ENCODE data around the gene PCDH9.

PCDH9 gene

GRCh38 chr13:67161176-67161575, 69.0 kb downstream of the PCDH9 start:
- DNase-seq (ENCODE audit: low read depth): no peak

- DNase-seq (ENCODE audit: low read depth): no peak
These were observed 71.2 kb downstream of the PCDH9 start for GRCh38 chr13:67158903-67159302.

GRCh38 chr13:67156723-67157060, 73.4 kb downstream of the PCDH9 start:
- no peak for DNase-seq (ENCODE audit: low read depth)

GRCh38 chr13:67155898-67156722, 74.0 kb downstream of the PCDH9 start:
- no peak for DNase-seq (ENCODE audit: low read depth)

DNA sequence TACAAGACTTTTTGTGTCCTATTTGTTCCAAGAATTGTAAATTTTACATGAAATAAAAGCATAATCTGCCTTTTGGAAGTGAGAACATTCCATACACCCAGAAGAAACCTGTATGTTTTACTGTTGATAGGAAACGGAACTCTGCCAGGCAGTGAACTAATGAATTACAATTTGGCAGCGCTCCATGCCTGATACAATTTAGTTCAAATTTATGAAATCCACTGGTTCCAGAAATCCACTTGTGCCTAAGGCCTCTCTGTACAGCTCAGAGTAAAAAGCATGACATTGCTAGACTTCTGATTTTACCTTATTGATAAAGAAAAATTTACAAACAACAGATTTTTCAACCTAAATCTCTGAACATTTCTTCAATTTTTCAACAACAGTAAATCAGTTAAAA, 78.1 kb downstream of the PCDH9 start:
- no peak for DNase-seq (ENCODE audit: low read depth)

DNA sequence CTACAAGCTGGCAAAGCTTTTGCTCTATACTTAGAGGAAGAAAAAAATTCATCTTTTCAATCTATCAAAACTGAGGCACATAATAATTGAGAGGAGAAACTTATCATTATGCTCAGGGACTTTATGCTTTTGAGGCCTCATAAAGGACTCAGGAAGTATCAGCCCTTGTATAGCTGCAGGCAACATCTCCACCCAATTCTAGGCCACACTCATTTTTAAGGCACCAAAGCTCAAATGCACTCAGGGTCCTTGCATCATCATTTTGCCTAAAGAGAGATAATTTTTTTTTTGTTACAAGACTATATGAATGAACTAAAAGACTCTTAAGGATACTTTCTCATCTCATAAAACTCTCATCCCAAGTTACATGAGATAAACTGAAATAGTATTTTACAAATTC, 78.5 kb downstream of the PCDH9 start:
- no peak for DNase-seq (ENCODE audit: low read depth)

DNA sequence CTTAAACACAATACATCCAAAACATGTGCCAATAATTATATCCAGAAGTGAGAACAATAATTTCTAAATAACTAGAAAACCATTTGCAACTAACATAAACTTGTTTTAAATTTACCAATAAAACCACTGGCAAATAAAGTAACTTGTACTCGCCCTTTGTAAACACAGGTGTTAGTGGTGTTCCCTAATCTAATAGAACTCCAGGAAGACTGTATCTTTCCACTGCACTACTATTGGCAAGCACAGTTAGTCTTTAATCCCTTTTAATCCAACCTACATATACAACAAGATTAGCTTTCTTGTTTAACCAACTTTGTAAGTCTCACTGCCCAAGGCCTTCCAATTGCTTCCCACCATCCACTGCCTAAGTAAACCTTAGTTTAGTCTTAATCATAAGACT, 79.5 kb downstream of the PCDH9 start:
- no peak for DNase-seq (ENCODE audit: low read depth)

DNA sequence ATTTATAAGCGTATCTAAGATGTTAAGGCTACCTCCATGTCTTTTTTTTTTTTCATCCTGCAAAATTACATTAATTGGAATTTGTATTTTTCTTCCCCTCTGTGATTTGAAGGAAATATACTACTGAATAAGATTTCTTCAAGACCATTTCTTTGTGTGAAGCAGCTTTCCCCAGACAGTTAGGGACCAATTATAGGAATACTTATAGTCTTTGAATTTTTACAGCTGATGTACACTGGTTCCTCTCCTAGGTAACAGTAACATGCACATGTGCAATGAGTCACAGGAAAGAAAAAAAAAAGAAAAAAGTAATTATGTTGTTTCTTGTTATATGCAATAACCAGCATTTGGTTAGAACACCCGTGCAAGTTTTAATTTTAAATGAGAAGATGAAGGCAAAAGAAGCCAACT, 82.0 kb downstream of the PCDH9 start:
- peak; percentile 10 for DNase-seq (ENCODE audit: low read depth)

DNA sequence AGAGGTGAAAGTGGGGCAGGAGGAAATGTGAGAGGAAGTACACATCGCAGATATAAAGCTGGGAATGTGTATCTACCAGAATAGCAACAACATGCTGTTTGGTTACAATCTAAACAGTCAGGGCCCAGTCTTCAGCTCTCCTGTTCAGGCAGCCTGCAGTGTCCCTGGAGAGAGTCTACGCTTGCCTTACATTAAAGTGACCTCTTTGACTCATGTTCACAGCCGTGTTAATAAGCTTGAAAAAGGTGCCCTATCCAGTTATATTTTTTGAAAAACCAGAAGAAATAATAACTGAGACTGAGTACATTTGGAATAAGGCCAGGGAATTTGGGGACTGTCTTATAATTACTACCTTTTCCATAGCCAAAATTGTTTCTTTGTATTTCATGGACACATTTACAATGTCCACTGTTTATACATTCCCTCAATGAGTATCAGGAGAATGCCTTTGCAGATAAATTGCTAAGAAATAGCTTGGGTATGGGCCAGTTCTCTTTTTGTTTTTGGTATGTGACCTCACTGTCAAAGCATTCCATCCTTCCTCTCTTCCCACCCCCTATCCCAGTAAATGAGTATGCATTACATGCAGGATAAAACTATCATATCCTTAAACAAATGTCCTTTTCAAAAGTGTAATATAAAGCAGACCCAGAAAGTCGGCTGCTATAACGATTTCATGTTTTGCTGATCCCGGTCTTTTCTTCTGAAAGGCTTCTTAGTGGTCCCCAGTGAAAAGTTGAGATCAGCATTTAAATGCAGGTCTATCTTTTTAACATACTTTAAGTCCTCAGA, 82.6 kb downstream of the PCDH9 start:
- peak; percentile 67 for DNase-seq (ENCODE audit: low read depth)

DNA sequence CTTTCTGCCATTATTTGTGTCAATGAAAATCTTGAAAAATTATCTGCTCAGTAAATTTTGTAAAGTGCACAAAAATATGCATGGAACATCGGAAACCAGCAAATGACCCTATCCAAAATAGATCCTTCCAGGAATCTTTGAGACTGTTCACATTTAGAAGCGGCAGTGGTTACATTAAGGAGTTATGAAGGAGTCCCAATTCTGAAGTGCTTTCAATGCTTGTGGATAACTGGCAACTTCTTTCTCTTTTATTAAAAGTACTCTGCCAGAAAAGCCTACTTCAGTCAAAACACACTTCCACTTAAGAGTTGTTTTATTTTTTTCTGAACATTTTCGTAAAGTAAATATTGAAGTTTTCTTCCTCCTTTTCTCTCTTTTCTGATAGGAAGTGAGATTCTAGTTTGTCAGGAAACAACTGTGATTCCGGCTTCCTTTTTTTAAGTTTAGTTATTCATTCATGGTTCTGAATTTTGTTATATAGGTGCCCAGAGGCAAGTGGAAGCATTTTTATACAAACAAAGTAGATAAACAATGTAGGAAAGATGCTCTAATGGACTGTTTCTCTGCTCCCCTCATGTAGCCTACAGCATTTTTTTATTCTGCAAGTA, 83.5 kb downstream of the PCDH9 start:
- no peak for DNase-seq (ENCODE audit: low read depth)

DNA sequence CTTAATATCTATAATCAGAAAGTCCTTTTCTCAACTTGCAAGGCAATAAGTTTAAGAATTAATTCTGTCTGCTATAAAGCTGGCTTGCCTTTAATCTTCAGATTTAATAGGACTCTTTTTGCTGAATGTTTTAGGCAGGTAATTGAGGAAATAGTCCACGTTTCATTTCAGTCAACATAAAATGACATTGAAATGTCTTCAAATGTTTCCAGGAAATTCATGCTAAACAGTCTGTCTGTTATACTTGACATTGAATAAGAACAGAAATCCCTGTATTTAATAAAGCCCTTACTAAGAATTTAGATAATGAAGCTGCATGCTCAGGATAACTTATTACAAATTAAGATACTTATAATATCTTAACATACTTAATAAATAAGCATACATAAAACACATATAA, 84.2 kb downstream of the PCDH9 start:
- DNase-seq (ENCODE audit: low read depth): no peak

- DNase-seq (ENCODE audit: low read depth): no peak
These were observed 86.5 kb downstream of the PCDH9 start for GRCh38 chr13:67143544-67144115.

GRCh38 chr13:67140006-67140405, 90.1 kb downstream of the PCDH9 start:
- DNase-seq (ENCODE audit: low read depth): no peak

- DNase-seq (ENCODE audit: low read depth): no peak
These were observed 90.6 kb downstream of the PCDH9 start for GRCh38 chr13:67139551-67139950.

DNA sequence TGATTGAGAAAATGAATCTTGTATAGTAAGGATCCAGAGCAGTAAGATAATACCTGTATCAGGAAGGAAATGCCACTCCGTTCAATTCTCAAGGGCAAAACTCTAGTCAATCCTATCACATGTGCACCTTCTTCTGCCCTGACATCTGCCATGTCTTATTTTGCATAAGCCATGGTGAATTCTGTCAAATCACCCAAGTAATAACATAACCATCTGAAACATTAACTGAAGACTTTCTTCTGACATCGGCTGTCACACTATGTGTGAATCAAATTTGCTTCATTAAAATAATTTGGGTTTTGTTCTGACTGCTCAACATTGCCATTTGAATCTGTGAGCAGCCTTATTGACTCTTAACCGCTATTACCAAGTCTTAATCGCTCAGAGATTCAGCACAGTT, 91.2 kb downstream of the PCDH9 start:
- DNase-seq (ENCODE audit: low read depth): no peak

DNA sequence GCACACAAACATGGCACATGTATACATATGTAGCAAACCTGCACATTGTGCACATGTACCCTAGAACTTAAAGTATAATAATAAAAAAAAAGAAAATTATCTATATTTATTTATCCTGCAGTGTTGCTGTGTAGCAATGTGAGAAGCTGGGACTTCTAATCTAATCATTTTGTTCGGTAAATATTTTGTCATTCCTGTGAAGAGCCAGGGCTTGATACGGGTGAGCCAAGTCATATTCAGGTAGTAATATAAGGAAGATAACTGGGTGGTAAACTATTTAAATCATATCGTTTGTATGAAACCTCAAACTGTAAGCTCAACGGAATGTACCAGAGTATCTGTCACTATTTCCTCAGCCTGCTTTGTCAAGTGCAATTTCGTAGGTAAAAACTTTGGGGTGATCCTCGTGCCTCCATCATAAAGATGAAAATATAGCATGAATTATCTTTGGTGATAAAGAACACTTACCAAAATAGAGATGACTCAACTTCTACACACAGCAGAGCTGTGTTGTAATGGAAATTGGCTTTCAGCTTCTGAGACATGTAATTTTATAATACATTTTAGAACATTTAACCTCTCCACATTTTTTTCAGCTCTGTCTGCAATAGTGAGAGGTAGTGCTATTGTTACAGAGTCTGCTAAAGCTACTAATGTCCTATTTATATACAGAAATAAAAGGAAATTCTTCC, 92.9 kb downstream of the PCDH9 start:
- DNase-seq (ENCODE audit: low read depth): no peak

DNA sequence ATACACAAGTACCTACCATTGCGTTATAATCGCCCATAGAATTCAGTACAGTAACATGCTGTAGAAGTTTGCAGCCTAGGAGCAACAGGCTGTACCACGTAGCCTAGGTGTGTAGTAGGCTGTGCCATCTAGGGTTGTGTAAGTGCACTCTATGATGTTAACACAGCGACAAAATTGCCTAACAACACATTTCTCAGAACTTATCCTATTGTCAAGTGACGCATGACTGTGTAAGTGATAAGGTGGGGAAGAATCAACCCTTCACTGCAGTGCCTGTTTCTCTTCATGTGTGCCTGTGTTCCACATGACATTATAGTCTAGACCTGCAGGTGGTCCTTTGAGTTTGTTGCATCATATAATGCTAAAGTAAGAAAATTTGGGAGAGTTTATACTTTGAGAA, 94.0 kb downstream of the PCDH9 start:
- DNase-seq (ENCODE audit: low read depth): no peak

- DNase-seq (ENCODE audit: low read depth): no peak
These were observed 94.8 kb downstream of the PCDH9 start for GRCh38 chr13:67135356-67135755.

DNA sequence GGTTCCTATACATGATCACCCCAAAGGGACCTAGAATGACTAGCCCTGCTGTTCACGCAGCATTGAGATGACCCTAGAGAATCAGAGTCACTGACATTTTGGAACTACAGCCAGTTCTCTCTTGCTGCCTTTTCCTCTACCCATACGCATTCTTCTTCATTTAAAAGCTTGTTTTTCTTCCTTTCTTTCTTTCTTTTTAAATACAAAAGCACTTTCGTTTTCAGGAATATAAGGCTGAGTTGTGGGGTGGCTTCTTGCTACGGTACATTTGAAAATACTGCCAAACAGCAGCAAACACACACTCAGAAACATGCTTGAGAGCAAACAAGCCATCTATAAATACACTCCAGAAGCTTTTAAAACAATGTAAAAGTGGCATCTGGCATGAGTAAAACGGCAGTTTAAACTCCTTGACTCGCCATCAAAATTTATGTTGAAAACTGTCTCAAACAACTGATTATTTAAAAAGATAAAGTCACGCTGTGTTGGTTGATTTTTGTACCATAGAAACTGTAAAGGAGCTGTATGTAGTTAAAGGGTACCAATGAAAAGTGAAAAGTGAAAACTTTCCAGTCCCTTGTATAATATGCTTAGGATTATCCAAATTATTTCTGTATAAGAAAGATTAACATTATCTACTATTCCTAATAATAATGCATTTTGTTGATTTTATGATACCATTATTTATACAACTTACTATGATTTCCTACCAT, 95.6 kb downstream of the PCDH9 start:
- no peak for DNase-seq (ENCODE audit: low read depth)

GRCh38 chr13:67133476-67133875, 96.7 kb downstream of the PCDH9 start:
- DNase-seq (ENCODE audit: low read depth): no peak

DNA sequence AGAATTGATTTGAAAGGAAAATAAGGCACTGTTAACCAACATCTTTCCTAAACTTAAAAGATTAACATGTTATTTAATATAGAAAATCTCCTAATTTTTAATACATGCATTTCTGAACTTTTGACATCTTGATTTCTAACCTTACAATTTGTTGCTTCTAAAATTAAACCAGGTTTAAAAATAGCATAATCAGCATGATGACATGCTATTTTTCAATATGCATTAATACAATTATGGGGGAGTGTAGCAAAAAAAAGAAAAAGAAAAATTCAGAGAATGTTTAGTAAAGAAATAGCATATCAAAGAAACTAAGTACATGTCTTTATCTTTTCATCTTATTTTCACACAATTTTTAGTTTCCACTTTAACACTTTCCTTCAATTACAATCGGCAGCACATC, 98.7 kb downstream of the PCDH9 start:
- DNase-seq (ENCODE audit: low read depth): no peak

DNA sequence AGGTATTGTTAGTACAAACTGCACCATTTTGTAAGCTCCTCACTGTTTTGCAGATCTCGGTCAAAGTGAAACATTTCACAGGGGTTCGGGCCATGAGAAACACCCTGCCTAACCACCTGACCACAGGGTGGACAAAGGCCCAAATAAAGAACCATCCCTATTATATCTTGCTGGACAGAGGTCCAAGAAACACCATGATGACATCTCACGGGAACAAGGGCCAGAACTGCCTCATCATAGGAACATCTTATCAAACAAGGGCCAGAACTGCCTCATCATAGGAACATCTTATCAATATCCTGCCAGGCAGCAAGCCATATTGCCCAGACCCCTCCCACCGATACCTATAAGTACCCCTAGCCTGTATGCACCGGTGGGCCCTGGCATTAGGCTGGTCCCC, 99.7 kb downstream of the PCDH9 start:
- DNase-seq (ENCODE audit: low read depth): no peak

All from EH (cell line).